ENCODE results near the gene ROBO4.

- TF ChIP-seq YY1 (IDR thresholded peaks at IDR 0.05; ENCODE audit: insufficient read depth, insufficient read length) (no peak), SUZ12 (IDR thresholded peaks at IDR 0.05; ENCODE audit: extremely low read depth, insufficient read depth, insufficient read length) (no peak)
Observed at GRCh38 chr11:124839972-124840621, 57.6 kb downstream of the ROBO4 start.
